A204.1 (cell line): ENCODE measurements around the gene NXNL1.
A peak's percentile ranks its signal among the peaks of the same experiment; 100 is the strongest.
"Not testable (repeated sequence)": the region's sequence is repeated elsewhere in the genome, so short reads cannot be mapped to it uniquely, and the experiment has no call there.

Source experiments
- FAIRE-seq: peaks from 2 replicates; lab custom pipeline; 2012; peaks lifted over from hg19 to GRCh38; lab: Jason Lieb, UNC

Gene NXNL1

GRCh38 chr19:17486545-17487240, 26.0 kb upstream of the NXNL1 start:
- FAIRE-seq: no peak

DNA sequence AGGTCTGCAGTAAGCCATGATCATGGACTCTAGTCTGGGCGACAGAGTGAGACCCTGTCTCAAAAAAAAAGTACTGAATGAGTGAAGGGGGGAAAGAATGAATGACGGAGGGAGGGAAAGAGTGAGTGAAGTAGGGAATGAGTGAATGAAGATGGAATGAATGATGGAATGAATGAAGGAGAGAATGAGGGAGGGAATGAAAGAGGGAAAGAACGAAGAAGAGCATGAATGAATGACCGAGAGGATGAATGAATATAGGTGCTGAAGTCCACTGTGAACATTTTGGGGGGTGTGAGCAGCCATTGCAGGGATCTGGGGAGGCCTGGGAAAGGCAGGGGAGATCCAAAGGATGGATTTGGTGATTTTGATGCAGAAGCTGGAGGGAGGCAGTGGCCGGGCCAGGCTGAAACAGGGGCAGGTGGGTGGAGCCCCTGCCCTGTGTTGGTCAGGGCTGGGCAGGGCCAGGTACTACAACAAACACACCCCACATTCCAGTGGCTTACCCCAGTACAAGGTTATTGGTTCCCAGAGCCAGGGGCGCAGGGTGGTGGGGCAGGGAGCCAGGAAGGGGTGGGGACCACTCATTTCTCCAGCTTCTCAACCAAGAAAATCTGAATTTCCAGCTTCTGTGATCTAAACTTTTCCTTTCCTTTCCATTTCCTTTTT, 23.9 kb upstream of the NXNL1 start:
- FAIRE-seq: no peak

- no peak for FAIRE-seq
Observed at GRCh38 chr19:17483605-17484002, 22.9 kb upstream of the NXNL1 start.

GRCh38 chr19:17482877-17483604, 22.3 kb upstream of the NXNL1 start:
- no peak for FAIRE-seq

DNA sequence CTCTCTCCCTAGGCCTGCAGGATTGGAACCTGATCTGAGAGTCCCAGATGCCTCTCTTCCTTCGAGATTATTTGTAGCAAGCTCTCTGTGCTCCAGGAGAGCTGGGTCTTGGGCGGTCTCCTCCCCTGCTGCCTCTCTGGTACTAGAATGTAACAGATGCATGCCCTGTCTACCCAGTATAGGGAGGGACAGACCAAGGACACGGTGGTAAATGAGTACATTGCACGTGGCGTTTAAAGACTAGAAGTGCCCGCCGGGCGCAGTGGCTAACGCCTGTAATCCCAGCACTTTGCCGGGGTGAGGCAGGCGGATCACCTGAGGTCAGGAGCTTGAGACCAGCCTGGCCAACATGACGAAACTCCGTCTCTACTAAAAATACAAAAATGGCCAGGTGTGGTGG, 21.3 kb upstream of the NXNL1 start:
- FAIRE-seq: no peak

- no peak for FAIRE-seq
Observed at GRCh38 chr19:17479325-17479791, 18.6 kb upstream of the NXNL1 start.

- peak; percentile 97 for FAIRE-seq
Observed at GRCh38 chr19:17475541-17476115, 14.9 kb upstream of the NXNL1 start.

DNA sequence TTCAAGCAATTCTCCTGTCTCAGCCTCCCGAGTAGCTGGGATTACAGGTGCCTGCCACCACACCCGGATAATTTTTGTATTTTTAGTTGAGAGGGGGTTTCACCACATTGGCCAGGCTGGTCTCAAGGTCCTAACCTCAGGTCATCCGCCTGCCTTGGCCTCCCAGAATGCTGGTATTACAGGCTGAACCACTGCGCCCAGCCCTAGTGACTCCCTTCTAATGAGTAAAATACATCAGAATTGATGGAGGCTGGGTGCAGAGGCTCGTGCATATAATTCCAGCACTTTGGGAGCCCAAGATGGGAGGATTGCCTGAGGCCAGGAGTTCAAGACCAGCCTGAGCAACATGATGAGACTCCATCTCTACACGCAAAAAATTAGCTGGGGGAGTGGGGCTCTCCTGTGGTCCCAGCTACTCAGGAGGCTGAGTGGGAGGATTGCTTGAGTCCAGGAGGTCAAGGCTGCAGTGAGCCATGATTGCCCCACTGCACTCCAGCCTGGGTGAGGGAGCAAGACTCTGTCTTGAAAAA, 14.3 kb upstream of the NXNL1 start:
- FAIRE-seq: not testable (repeated sequence)

GRCh38 chr19:17473041-17473440, 12.3 kb upstream of the NXNL1 start:
- FAIRE-seq: no peak

DNA sequence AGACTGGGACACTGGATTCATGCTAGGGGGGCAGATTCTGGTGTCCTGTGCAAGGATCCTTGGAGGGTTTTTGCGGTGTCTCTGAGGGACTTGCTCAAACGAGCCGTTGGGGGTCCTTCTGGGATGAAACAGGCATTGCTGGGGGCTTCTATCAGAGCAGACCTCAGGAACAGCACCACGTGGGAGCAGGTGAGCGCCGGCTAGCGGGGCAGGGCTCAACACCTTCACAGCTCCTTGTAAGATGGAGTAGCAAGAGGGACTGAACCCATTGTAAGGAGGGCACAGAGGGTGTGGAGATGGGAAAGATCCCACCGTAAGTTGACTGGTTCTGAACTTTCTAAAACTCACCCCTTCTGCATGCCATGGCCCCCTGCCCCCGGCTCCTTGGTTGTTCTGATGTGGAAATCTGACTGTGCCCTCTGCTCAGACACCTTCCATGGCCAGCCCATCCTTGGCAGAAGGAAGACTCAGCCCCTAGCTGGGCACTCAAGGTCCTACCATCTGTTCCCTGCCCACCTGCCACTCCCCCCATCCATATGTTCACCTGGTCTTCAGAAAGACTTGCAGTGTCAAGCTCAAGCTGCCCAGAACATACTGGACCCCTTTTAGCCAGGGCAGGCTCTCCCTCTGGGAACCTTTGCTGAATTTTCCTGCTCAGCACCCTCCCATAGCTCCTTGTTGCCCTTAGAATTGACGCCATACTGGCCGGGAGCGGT, 10.8 kb upstream of the NXNL1 start:
- no peak for FAIRE-seq

GRCh38 chr19:17470068-17470841, 9.5 kb upstream of the NXNL1 start, which contains the start of gene SLC27A1:
SLC27A1 (plus strand) TSS chr19:17470524; CDS start chr19:17470541, 17 bp downstream.
- peak; percentile 98 for FAIRE-seq

- FAIRE-seq: peak; percentile 78
Observed at GRCh38 chr19:17469481-17470067, 8.8 kb upstream of the NXNL1 start.

DNA sequence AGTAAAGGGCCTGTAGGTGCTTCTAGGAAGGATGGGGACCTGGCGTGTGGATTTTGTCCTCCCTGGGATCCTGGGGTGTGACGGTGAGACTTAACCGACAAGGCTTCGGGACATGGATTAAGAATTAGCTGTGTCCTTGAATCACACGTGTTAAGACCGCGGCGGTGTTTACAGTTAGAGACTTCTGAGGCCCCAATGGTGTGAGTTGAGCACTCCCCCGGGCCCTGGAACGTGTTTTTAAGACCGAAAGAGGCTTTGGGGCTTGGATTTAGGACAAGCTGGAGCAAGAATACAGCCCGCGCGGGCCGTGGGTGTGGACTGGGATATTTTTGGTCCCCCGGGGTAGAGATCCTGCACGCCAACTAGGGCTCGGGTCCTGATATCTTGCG, 8.4 kb upstream of the NXNL1 start:
- no peak for FAIRE-seq

- FAIRE-seq: no peak
Observed at GRCh38 chr19:17468302-17469091, 7.8 kb upstream of the NXNL1 start.

DNA sequence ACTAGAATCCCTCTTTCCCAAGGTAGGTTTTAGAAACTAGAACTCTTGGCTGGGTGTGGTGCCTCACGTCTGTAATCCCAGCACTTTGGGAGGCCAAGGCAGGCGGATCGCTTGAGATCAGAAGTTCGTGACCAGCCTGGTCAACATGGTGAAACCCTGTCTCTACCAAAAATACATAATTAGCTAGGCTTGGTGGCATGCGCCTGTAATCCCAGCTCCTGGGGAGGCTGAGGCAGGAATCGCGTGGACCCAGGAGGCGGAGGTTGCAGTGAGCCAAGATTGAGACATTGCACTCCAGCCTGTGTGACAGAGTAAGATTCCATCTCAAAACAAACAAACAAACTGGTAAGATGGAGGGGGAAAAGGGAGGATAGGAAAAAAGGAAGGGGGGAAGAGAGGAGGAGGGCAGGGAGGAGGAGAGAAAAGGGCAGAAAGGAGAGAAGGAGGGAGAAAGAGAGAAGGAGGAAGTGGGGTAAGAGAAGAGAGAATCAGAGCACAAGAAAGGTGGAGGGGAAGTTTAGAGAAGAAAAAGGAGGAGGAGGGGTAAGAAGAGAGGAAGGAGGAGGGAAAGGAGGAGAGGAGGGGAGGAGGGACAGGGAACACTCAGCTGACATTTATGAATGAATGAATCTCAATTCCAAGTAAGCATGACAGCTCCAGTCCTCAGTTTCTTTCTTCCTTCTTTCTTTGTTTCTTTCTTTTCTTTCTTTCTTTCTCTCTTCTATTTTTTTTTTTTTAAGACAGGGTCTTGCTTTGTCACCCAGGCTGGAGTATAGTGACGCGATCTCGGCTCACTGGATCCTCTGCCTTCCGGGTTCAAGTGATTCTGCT, 7.0 kb upstream of the NXNL1 start:
- no peak for FAIRE-seq

DNA sequence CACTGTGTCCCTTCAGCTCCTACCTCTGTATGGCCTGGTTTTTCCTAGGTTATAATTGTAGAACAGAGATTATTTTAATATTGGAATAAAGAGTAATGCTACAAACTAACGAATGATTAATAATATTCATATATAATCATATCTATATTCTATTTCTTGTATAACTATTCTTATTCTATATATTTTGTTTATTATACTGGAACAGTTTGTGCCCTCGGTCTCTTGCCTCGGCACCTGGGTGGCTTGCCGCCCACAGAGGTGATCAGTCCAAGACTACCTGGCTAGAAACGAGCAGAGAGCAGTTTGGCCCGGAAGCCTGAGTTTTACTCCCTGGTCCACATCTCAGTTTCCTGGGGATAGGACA, 5.7 kb upstream of the NXNL1 start:
- peak; percentile 93 for FAIRE-seq

DNA sequence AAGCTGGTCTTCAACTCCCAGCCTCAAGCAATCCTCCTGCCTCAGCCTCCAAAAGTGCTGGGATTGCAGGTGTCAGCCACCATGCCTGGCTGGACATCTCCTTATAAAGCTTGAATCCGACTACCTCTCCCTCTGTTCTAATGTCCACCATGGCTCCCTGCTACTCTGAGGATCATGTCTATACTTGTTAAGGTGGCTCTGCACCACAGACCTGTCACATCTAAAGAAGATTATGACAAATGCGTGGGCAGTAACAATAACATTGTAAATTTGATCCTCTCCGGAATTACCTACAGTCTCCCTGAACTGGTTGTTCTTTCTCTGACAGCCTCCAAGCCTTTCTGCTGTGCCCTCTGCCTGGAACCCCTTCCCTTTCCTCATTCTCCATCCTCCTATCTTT, 1.8 kb downstream of the NXNL1 start:
- no peak for FAIRE-seq

DNA sequence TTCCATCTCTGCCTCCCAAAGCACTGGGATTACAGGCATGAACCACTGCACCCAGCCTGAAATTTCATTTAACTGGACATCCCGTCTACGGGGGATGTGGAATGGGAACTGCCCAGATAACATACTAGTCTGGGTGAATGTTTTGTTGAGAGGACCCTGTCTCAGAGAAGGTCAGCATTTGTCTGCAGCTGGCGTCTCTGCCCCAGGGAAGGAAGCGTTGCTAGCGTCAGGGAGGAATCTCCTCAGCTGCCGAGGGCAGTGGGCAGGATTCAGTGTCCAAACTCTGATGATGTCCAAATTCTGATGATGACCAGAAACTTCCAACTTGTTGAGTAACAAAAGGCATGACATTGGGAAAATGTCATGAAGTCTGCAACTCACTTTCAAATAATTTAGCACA, 3.1 kb downstream of the NXNL1 start:
- no peak for FAIRE-seq

GRCh38 chr19:17456127-17456526, 4.6 kb downstream of the NXNL1 start:
- FAIRE-seq: no peak
